DND-41 (cell line): ENCODE results near the gene CTU2.
"Not testable (repeated sequence)": the region's sequence is repeated elsewhere in the genome, so short reads cannot be mapped to it uniquely, and the experiment has no call there.

Source experiments
- ATAC-seq: fragments of 200-7000 bp; cut with Tn5 transposase; 3 replicates; pipeline ENCODE4 v1.9.1; 2021; ENCODE audit warnings: low read depth; ENCODE audit not compliant: insufficient read depth
- DNase-seq: peaks from one replicate; pipeline ENCODE4 v3.0.0-alpha.2; 2020
- H2AFZ ChIP-seq: 2 replicates; pipeline ENCODE4 v1.6.0; 2012; ENCODE audit warnings: low read depth, low read length
- H3K27ac ChIP-seq: 2 replicates; pipeline ENCODE4 v1.5.1; 2012; ENCODE audit warnings: low read length, inconsistent platforms
- H3K27me3 ChIP-seq: fragments of 200-600 bp; sonication (generic); 2 replicates; pipeline ENCODE4 v1.6.0; 2012; ENCODE audit warnings: low read length, mild to moderate bottlenecking, inconsistent platforms; ENCODE audit not compliant: insufficient read depth, poor library complexity
- H3K36me3 ChIP-seq: 2 replicates; pipeline ENCODE4 v1.5.1; 2012; ENCODE audit warnings: low read length, inconsistent platforms; ENCODE audit not compliant: insufficient read depth
- H3K4me1 ChIP-seq: 2 replicates; pipeline ENCODE4 v1.5.1; 2012; ENCODE audit warnings: mild to moderate bottlenecking, low read length; ENCODE audit not compliant: insufficient read depth
- H3K4me2 ChIP-seq: 2 replicates; pipeline ENCODE4 v1.6.0; 2012; ENCODE audit warnings: mild to moderate bottlenecking, moderate library complexity, low read length, inconsistent platforms; ENCODE audit not compliant: insufficient read depth
- H3K4me3 ChIP-seq, 2 experiments: fragments of 200-600 bp in 1 of 2; shearing (Covaris generic) in 1 of 2; 2 replicates each; pipeline ENCODE4 v1.5.1; 2012 to 2016; ENCODE audit warnings: inconsistent platforms in 2 of 2, low read length in 2 of 2, mild to moderate bottlenecking in 2 of 2, low read depth in 1 of 2, moderate library complexity in 1 of 2
- H3K79me2 ChIP-seq: 2 replicates; pipeline ENCODE4 v1.6.0; 2012; ENCODE audit warnings: low read length, inconsistent platforms; ENCODE audit not compliant: insufficient read depth
- H3K9ac ChIP-seq: 2 replicates; pipeline ENCODE4 v1.6.0; 2012; ENCODE audit warnings: low read depth, mild to moderate bottlenecking, inconsistent platforms, low read length, moderate library complexity
- H3K9me3 ChIP-seq: 2 replicates; pipeline ENCODE4 v1.5.1; 2012; ENCODE audit warnings: low read length, moderate library complexity, mild to moderate bottlenecking, inconsistent platforms; ENCODE audit not compliant: insufficient read depth, severe bottlenecking
- H4K20me1 ChIP-seq: 2 replicates; pipeline ENCODE4 v1.6.0; 2012; ENCODE audit warnings: low read length; ENCODE audit not compliant: insufficient read depth
- EZH2 ChIP-seq: IDR thresholded peaks from 3 replicates; pipeline ENCODE4 v1.6.1; 2012; ENCODE audit warnings: borderline replicate concordance, low read depth, mild to moderate bottlenecking, moderate library complexity, low read length, inconsistent platforms; ENCODE audit not compliant: severe bottlenecking
- TF ChIP-seq, protein P1 (sequence below): IDR thresholded peaks from 2 replicates; pipeline ENCODE4 v1.5.1; 2012; ENCODE audit warnings: borderline replicate concordance, low read length, moderate library complexity, mild to moderate bottlenecking; ENCODE audit not compliant: poor library complexity, severe bottlenecking; ENCODE audit errors: extremely low read depth

The CTU2 gene

DNA sequence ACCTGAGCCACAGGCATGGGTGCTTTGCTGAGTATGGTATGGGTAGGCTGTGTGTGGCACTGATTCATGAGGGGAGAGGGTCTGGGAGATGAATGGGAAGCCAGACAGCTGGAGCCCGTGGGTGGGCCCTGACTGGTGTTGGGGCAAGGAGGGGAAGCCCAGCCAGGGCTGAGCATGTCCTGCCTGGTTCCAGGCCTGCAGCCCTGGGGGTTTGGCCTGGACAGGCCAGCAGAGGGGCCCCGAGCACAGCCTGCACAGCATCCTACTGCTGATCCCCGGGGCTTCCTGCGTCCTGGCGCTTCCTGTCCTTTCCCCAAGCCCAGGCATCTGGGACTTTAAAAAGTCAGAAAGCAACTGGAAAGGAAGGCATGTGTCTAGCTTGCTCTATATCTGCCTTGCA is 38.8 kb upstream of the CTU2 start:
- H2AFZ ChIP-seq = no peak overlapping the region
- no peak overlapping the region for H3K27ac ChIP-seq
- DNase-seq (no peak), ATAC-seq (no peak)
- no peaks in the 10 kb centered on the region for H3K9me3 ChIP-seq
- no peak for TF ChIP-seq EZH2
- TF ChIP-seq, protein P1, sequence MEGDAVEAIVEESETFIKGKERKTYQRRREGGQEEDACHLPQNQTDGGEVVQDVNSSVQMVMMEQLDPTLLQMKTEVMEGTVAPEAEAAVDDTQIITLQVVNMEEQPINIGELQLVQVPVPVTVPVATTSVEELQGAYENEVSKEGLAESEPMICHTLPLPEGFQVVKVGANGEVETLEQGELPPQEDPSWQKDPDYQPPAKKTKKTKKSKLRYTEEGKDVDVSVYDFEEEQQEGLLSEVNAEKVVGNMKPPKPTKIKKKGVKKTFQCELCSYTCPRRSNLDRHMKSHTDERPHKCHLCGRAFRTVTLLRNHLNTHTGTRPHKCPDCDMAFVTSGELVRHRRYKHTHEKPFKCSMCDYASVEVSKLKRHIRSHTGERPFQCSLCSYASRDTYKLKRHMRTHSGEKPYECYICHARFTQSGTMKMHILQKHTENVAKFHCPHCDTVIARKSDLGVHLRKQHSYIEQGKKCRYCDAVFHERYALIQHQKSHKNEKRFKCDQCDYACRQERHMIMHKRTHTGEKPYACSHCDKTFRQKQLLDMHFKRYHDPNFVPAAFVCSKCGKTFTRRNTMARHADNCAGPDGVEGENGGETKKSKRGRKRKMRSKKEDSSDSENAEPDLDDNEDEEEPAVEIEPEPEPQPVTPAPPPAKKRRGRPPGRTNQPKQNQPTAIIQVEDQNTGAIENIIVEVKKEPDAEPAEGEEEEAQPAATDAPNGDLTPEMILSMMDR = no peak
- H3K4me1 ChIP-seq = peaks cover 8% of the 10 kb centered on the region
- no peak overlapping the region for H3K4me3 ChIP-seq
- no peaks in the 10 kb centered on the region for H3K27me3 ChIP-seq
- H4K20me1 ChIP-seq = 0 out of 2 replicates have a peak, but pooled peaks cover 3% of the 10 kb centered on the region
- peaks cover 9% of the 10 kb centered on the region for H3K79me2 ChIP-seq
- no peak overlapping the region for H3K9ac ChIP-seq
- H3K4me2 ChIP-seq = no peak overlapping the region
- no peaks in the 10 kb centered on the region for H3K36me3 ChIP-seq

DNA sequence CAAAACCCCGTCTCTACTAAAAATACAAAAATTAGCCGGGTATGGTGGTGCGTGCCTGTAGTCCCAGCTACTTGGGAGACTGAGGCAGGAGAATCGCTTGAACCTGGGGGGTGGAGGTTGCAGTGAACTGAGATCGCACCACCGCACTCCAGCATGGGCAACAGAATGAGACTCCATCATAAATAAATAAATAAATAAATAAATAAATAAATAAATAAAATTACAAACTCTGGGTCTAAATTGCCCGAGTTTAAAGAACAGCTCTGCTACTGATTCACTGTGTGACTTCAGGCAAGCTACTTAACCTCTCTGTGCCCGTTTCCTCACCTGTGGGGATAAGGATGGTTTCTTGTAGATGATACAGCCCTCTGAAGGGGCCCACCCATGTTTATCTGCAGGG is 36.8 kb upstream of the CTU2 start:
- not testable (repeated sequence) for H3K27ac ChIP-seq, H3K79me2 ChIP-seq, ATAC-seq, H3K36me3 ChIP-seq, H3K9me3 ChIP-seq, DNase-seq, H4K20me1 ChIP-seq, H3K27me3 ChIP-seq, H3K9ac ChIP-seq, H3K4me1 ChIP-seq, H3K4me3 ChIP-seq, H2AFZ ChIP-seq, H3K4me2 ChIP-seq

DNA sequence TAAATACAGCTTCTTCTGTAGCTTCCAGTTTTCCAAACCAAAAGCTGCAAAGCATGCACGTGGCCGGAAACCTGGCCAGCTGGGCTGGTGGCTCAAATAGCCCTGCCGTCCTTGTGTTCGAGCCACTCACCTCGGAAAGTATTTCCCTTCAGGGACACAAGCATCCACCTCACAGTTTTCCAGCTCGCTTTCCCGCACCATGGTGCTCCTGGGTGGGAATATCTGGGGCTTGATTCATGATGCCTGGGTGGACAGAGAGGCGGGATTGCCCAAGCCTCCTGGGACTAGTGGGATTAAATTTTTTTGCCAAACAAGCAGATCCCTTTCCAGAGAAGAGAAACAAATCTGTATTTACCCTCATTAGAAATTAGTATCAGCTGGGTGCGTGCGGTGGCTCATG is 36.3 kb upstream of the CTU2 start:
- no peak overlapping the region for H3K4me3 ChIP-seq
- H4K20me1 ChIP-seq = 0 out of 2 replicates have a peak, but pooled peaks cover 3% of the 10 kb centered on the region
- H3K79me2 ChIP-seq = no peaks in the 10 kb centered on the region
- no peaks in the 10 kb centered on the region for H3K27me3 ChIP-seq
- no peak overlapping the region for H2AFZ ChIP-seq
- no peak for ATAC-seq
- no peak overlapping the region for H3K4me2 ChIP-seq
- no peaks in the 10 kb centered on the region for H3K4me1 ChIP-seq
- no peak overlapping the region for H3K27ac ChIP-seq
- H3K9me3 ChIP-seq = no peaks in the 10 kb centered on the region
- no peak for DNase-seq
- TF ChIP-seq, protein P1 = no peak
- no peak for TF ChIP-seq EZH2
- H3K36me3 ChIP-seq = no peaks in the 10 kb centered on the region
- H3K9ac ChIP-seq = no peak overlapping the region

DNA sequence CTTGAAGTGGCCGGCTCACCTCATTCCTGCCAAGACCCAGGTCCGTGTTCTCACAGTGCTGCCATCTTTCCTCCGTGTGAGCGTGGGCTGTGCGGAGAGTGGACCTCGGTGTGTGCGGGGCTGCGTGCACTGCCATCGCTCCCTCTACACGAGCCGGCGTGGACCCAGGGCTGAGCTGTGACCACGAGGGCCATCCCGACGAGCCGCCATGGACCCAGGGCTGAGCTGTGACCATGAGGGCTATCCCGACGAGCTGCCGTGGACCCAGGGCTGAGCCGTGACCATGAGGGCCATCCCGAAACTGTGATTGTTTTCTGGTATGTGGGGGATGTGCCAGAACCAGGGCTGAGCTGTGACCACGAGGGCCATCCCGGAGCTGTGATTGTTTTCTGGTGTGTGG is 34.5 kb upstream of the CTU2 start:
- H3K27ac ChIP-seq = no peak overlapping the region
- H3K36me3 ChIP-seq = no peaks in the 10 kb centered on the region
- H3K9me3 ChIP-seq = no peaks in the 10 kb centered on the region
- H3K79me2 ChIP-seq = no peaks in the 10 kb centered on the region
- H3K27me3 ChIP-seq = no peaks in the 10 kb centered on the region
- ATAC-seq (no peak), DNase-seq (no peak)
- no peak overlapping the region for H3K9ac ChIP-seq
- no peak overlapping the region for H3K4me3 ChIP-seq
- 0 out of 2 replicates have a peak, but pooled peaks cover 3% of the 10 kb centered on the region for H4K20me1 ChIP-seq
- no peak overlapping the region for H3K4me2 ChIP-seq
- H3K4me1 ChIP-seq = no peaks in the 10 kb centered on the region
- TF ChIP-seq EZH2 = no peak
- TF ChIP-seq, protein P1 = no peak
- no peak overlapping the region for H2AFZ ChIP-seq
